Measurements from ENCODE around the gene SNX20. TPM values are rescaled to one million over a fixed set of nuclear protein-coding genes. Genes with fewer than 3 reads are reported as not detected.

The SNX20 gene
- total RNA-seq: 0.16 TPM

DNA sequence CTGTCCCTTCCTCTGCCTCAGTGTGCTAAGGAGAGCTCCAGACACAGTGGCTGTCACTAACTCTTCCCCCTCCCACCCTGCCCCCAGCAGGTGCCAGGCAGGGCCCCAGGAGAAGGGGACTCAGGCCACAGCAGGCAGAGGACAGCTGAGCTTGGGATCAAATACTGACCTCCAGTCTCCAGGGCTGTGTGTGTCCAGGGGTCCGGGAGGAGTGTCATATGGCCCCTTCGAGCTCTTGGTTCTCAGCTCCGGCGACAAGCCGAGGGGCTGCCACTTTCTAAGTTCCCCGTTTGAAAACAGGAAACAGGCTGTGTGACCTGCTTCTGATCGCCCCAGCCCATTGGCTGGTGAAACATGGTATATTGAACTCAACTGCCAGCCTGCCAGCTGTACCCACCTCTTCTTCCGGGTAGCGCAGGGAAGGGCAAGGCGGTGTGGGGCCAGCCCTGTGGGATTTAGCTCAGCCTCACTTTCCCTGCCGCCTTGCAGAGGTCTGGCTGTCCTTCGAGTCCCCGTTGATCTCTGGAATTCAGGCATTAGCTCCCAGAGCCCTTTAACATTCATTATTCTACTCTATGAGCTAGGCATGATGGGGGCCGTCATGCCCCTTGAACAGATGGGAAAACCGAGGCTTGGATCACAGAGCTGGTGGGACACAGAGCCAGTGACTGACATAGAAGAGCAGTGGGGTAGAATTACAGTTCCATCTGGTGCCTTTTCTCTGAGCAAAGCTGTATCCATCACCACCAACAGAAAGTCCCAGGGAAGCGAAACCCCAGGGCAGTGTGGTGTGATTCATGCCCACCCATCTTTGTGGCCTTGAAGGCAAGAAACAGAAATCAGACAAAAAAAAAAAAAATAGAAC lies at the start of gene SNX20:
Gene SNX20, minus strand, starts transcription at position 292 of the 865 bp plus-strand sequence. CDS start 3,786 bp downstream, outside the sequence.
- DNase-seq: no peak

GRCh38 chr16:50724306-50724705 lies 43.2 kb upstream of the SNX20 start:
- DNase-seq: no peak

GRCh38 chr16:50722960-50723359 lies 41.8 kb upstream of the SNX20 start:
- no peak for DNase-seq

DNA sequence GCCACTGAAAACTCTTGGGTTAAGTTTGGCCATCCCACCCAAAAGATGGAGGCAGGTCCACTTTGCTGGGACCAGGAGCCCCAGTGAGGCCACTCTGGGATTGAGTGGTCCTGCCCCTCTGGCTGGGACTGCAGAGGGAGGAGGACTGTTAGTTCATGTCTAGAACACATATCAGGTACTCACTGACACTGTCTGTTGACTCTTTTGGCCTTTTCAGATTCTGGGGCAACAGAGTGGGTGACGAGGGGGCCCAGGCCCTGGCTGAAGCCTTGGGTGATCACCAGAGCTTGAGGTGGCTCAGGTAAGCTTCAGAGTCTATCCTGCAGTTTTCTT lies 41.3 kb upstream of the SNX20 start:
- no peak for DNase-seq

- no peak for DNase-seq
These were observed 40.7 kb upstream of the SNX20 start for GRCh38 chr16:50721549-50722404.

- DNase-seq: no peak
These were observed 38.6 kb upstream of the SNX20 start for GRCh38 chr16:50719401-50720337.

DNA sequence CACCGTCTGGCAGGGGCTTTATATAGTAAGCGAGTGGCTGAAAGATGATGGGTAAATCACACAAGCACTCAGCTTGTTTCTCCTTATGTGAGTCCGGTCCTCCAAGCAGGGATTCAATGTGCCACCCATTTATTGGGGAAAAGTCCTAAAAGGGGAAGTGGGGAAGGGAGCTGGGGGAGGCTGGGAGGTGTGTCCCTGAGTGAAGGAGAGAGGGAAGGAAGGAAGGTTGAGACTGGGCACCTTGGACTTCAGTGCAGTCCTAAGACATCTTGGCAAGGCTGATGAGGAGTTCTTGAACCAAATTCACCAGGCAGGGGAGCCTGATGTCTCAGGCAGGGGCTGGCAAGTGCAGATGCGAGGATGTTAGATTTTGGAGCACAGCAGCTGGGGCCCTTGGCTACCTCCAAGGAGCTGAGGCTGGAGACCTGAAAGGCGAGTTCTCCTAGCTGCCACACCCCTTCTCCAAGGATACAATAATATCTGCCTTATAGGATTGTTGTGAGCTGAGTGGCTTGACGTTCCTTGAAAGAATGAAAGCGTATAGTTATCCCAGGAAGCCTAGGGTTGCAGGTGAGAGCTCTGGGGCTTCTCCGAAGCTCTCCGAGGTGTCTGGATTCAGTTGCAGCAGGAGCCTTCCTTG lies 37.8 kb upstream of the SNX20 start:
- no peak for DNase-seq

DNA sequence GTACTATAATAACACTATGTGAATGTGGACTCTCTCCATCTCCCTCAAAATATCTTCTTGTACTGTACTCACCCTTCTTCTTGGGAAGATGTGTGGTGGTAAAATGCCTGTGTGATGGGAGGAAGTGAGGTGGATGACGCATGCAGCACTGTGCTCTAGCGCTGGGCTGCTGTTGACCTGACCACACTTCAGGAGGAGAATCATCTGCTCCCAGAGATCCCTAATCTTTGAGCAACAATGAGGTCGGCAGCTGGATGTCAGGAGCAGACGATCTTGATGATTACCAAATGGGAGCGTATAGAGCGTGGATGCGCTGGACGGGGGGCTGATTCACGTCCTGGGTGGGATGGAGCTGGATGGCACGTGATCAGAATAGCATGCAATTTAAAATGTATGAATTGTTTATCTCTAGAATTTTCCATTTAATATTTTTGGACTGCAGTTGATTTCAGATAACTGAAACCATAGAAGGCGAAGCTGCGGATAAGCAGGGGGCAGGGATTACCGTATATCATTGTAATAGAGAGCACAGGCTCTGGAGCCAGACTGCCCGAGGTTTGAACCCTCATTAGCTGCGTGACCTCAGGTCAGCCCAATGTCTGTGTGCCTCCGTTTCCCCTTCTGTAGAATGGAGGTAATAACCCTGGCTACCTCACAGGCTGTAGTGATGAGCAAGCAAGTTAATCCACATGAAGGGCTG lies 37.1 kb upstream of the SNX20 start:
- DNase-seq: no peak

- DNase-seq: no peak
These were observed 36.4 kb upstream of the SNX20 start for GRCh38 chr16:50717494-50717893.

GRCh38 chr16:50717091-50717490 lies 36.0 kb upstream of the SNX20 start:
- no peak for DNase-seq

GRCh38 chr16:50712956-50713355 lies 31.8 kb upstream of the SNX20 start:
- no peak for DNase-seq

DNA sequence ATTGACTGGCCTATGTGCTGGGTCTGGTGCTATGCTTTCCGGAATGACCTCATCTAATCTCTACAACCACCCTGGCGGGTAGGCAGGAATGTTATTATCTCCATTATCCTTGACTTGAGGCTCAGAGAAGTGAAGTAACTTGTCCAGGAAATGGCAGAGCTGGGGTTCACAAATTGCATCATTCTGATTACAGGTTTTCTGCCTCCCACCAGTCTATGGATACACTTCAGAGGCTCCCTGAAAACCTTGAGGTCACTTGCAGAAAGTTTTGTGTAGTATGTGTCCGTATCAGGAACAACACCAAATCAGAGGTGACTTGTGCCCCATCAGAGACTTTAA lies 31.4 kb upstream of the SNX20 start:
- no peak for DNase-seq

DNA sequence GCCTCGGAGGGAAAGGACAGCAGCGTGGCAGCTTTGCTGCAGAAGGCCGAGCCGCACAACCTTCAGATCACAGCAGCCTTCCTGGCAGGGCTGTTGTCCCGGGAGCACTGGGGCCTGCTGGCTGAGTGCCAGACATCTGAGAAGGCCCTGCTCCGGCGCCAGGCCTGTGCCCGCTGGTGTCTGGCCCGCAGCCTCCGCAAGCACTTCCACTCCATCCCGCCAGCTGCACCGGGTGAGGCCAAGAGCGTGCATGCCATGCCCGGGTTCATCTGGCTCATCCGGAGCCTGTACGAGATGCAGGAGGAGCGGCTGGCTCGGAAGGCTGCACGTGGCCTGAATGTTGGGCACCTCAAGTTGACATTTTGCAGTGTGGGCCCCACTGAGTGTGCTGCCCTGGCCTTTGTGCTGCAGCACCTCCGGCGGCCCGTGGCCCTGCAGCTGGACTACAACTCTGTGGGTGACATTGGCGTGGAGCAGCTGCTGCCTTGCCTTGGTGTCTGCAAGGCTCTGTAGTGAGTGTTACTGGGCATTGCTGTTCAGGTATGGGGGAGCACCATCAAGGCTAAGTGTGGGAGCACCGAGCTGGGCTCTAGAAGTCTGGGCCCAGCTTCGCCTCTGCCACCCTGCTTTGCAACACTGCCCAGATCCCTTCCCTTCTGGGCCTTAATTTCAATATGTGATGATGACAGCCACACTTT lies 30.9 kb upstream of the SNX20 start:
- peak; percentile 59 for DNase-seq

DNA sequence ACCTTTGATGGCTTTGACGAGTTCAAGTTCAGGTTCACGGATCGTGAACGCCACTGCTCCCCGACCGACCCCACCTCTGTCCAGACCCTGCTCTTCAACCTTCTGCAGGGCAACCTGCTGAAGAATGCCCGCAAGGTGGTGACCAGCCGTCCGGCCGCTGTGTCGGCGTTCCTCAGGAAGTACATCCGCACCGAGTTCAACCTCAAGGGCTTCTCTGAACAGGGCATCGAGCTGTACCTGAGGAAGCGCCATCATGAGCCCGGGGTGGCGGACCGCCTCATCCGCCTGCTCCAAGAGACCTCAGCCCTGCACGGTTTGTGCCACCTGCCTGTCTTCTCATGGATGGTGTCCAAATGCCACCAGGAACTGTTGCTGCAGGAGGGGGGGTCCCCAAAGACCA lies 29.9 kb upstream of the SNX20 start:
- no peak for DNase-seq

GRCh38 chr16:50709980-50710379 lies 28.9 kb upstream of the SNX20 start:
- no peak for DNase-seq

DNA sequence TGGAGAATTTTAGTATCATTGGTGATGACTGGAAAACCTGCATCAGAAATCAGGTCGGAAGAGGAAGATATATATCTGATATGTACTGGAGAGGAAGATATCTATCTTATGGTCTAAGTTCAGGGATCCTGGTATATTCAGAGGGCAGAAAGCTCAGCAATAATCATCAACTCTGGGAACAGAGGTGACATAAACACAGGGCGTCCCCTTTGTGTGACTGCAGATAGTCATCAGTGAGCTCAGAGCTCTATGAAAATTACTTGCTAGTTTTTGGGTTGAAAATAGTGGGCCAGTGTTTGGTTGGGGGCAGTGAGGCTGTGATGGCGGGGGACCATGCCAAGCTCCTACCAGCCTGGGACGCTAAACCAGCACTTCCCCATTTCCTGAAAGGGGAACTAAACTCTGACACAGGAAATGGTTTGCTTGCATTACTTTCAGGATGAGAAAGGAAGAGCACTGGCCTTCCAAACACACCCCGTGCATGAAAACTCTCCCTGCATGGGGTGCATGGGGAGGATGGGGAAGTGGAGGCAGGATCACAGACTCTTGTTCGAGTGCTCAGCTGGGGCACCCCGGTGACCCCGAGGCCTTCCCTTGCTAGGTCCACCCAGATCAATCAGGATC lies 28.1 kb upstream of the SNX20 start:
- DNase-seq: no peak

GRCh38 chr16:50708373-50709060 lies 27.4 kb upstream of the SNX20 start:
- no peak for DNase-seq

DNA sequence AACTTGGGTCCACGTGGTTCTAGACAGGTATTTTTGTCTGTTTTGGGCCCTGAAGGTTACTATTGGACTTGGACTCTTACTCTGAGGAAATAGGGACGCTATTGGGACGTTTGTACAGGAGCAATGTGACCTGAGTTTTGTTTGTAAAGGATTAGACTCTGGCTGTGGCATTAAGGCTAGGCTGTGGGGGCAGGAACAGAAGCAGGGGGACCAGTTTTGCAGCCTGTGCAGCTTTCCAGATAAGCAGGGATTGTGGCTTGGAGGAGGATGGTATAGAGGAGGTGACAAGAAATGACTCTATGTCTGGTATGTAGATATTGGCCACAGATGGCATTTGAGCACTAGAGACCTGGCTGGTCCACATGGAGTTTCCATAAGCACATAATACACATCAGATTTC lies 25.1 kb upstream of the SNX20 start:
- DNase-seq: no peak

DNA sequence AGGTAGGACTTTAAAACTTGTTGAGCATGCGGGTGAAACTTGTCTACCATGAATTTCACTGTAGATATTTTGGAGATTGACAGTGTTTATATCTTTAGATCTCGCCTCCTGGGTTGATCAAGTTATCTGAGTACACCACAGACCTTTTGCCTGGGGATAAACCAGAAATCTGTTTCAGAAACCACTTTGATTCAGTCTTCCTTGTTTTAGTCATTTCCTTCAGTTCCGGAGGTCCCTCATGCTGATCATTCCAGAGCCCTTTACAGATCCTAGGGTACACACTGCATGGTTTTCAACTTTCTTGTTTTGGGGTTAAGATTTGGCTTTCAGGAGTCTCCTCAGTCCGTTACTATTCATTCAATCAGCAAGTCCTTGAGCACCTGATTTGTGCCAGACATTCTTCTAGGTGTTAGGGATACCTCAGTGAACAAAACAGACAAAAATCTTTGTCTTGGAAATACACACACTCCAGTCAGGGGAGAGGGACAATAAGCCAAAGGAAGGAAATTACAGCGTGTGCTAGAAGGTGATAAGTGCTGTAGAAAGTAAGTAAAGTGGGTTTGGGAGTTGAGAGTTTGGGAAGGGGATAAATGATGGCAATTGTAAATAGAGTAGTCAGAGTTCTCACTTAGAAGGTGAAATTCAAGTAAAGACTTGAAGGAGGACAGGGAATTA lies 24.5 kb upstream of the SNX20 start:
- DNase-seq: no peak
